PFSK-1 (cell line): ENCODE measurements around the gene NEIL1.
A peak's percentile ranks its signal among the peaks of the same experiment; 100 is the strongest.

Source experiments
- FOXP2 ChIP-seq: optimal IDR thresholded peaks from 2 replicates; pipeline ENCODE3; 2011; ENCODE audit warnings: borderline replicate concordance, control low read depth, inconsistent platforms; ENCODE audit not compliant: insufficient read depth; ENCODE audit errors: extremely low read length, extremely low read depth
- POLR2AphosphoS5 ChIP-seq: IDR thresholded peaks from 2 replicates; pipeline ENCODE4 v1.6.1; 2012; ENCODE audit warnings: low read depth, mild to moderate bottlenecking, control low read depth, low read length, moderate library complexity
- REST ChIP-seq, 2 experiments: IDR thresholded peaks; 2 replicates each; pipeline versions ENCODE4 v1.6.1 to v1.8.0; 2011 to 2012; ENCODE audit warnings: low read depth in 2 of 2, low read length in 2 of 2, control low read depth in 1 of 2, inconsistent platforms in 1 of 2, mild to moderate bottlenecking in 1 of 2, moderate library complexity in 1 of 2; ENCODE audit not compliant: insufficient read depth in 1 of 2
- SIN3A ChIP-seq: IDR thresholded peaks from 2 replicates; pipeline ENCODE4 v1.6.1; 2012; ENCODE audit warnings: mild to moderate bottlenecking, low read length, moderate library complexity, borderline replicate concordance; ENCODE audit not compliant: insufficient read depth
- TAF1 ChIP-seq: IDR thresholded peaks from 2 replicates; pipeline ENCODE4 v1.6.1; 2012; ENCODE audit warnings: low read length, control low read depth, borderline replicate concordance; ENCODE audit not compliant: insufficient read depth

The NEIL1 gene

GRCh38 chr15:75353604-75354003 lies 6.8 kb downstream of the NEIL1 start:
- no peak for TF ChIP-seq REST (IDR thresholded peaks at IDR 0.05; ENCODE audit: insufficient read depth in 1 of 2, low read depth in 2 of 2, low read length in 2 of 2)
- no peak for TF ChIP-seq SIN3A
- no peak for TF ChIP-seq FOXP2
- TF ChIP-seq POLR2AphosphoS5, result 0 out of 2 replicates have a peak, but pooled peaks have one; percentile 10
- no peak for TF ChIP-seq TAF1

GRCh38 chr15:75354454-75354853 lies 7.6 kb downstream of the NEIL1 start:
- TF ChIP-seq SIN3A, result no peak
- no peak for TF ChIP-seq TAF1
- TF ChIP-seq REST (IDR thresholded peaks at IDR 0.05; ENCODE audit: insufficient read depth in 1 of 2, low read depth in 2 of 2, low read length in 2 of 2), result no peak
- TF ChIP-seq FOXP2, result no peak
- no peak for TF ChIP-seq POLR2AphosphoS5

GRCh38 chr15:75355369-75355768 lies 8.5 kb downstream of the NEIL1 start:
- TF ChIP-seq FOXP2 (no peak), TAF1 (no peak), POLR2AphosphoS5 (no peak), SIN3A (no peak), REST (IDR thresholded peaks at IDR 0.05; ENCODE audit: insufficient read depth in 1 of 2, low read depth in 2 of 2, low read length in 2 of 2) (no peak)

- TF ChIP-seq REST (IDR thresholded peaks at IDR 0.05; ENCODE audit: insufficient read depth in 1 of 2, low read depth in 2 of 2, low read length in 2 of 2), result no peak
- no peak for TF ChIP-seq FOXP2
- TF ChIP-seq POLR2AphosphoS5, result no peak
These were observed 9.2 kb downstream of the NEIL1 start for GRCh38 chr15:75356006-75356405.

GRCh38 chr15:75356517-75356916 lies 9.7 kb downstream of the NEIL1 start:
- TF ChIP-seq SIN3A (no peak), REST (IDR thresholded peaks at IDR 0.05; ENCODE audit: insufficient read depth in 1 of 2, low read depth in 2 of 2, low read length in 2 of 2) (no peak), TAF1 (no peak), POLR2AphosphoS5 (no peak), FOXP2 (no peak)
